Activated CD4-positive, alpha-beta T cell treated with anti-CD3 and anti-CD28 coated beads, Interleukin-2, amount 10 ng/mL, durations not matched to agents 24 days and 14 days (primary cell): ENCODE measurements around the gene TTLL10. TPM values are rescaled to one million over a fixed set of nuclear protein-coding genes. Genes with fewer than 3 reads are reported as not detected.
"Not testable (repeated sequence)": the region's sequence is repeated elsewhere in the genome, so short reads cannot be mapped to it uniquely, and the experiment has no call there.

Source experiments
- DNase-seq: peaks from one replicate; pipeline ENCODE4 v3.0.0; 2022
- H3K27ac Mint-ChIP-seq: one replicate; pipeline ENCODE4 v1.8.0; 2022; ENCODE audit warnings: mild to moderate bottlenecking, mixed read lengths
- H3K27me3 Mint-ChIP-seq: one replicate; pipeline ENCODE4 v1.8.0; 2022; ENCODE audit warnings: mixed read lengths
- H3K36me3 Mint-ChIP-seq: one replicate; pipeline ENCODE4 v1.8.0; 2022; ENCODE audit warnings: low read depth, mild to moderate bottlenecking, mixed read lengths
- H3K4me1 Mint-ChIP-seq: one replicate; pipeline ENCODE4 v1.8.0; 2021; ENCODE audit warnings: mixed read lengths
- H3K4me3 Mint-ChIP-seq: one replicate; pipeline ENCODE4 v1.8.0; 2022; ENCODE audit warnings: mild to moderate bottlenecking, moderate library complexity, mixed read lengths
- H3K9me3 Mint-ChIP-seq: one replicate; pipeline ENCODE4 v1.8.0; 2021; ENCODE audit warnings: mixed read lengths
- intact Hi-C: fragments of 100-400 bp; cut with micrococcal nuclease; formaldehyde crosslinking; loops from one replicate; pipeline ENCODE4 v1.15.1; 2023
- total RNA-seq: library from RNA; stranded (reverse); gene quantifications from 2 replicates; pipeline ENCODE4 v1.2.3, GENCODE V29; 2022

TTLL10 gene
- total RNA-seq, 1 donor from 2014 or later, result not detected

DNA sequence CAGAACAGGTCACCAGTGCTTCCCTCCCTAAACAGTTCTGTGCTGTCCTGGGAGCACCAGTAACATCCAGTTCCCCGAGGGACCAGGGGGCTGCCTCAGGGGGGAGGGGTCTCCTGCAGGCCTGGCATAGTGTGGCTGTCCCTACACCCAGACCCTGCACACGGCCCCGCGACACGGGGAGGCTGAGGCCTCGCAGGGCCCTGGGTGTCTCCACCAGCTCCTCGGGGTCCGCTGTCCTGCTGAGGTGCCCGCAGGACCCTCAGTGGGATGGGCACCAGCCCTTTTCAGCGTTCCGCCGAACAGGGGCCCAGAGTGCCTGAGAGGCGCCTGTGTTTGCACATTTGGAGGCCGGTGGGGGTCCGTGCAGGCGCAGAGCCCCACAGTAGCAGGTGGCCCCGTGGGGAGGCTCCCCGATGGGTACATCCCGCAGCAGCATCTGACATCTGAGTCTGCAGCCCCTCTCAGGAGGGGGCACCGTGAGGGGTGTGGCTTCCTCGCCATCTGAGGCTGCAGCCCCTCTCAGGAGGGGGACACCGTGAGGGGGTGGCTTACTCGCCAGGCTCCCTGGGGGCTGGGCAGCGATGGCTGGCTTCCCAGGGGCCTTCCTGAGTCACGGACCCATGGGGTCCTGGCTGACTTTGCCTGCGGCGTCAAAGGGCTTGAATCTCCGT, 39.2 kb upstream of the TTLL10 start:
- Mint-ChIP-seq H3K4me3 (no peak overlapping the region), H3K9me3 (no peaks in the 10 kb centered on the region), H3K27me3 (peaks cover 2% of the 10 kb centered on the region), H3K4me1 (peaks cover 17% of the 10 kb centered on the region), H3K27ac (no peak overlapping the region), H3K36me3 (no peaks in the 10 kb centered on the region)
- DNase-seq, result no peak
- intact Hi-C loops, result no loop called here

DNA sequence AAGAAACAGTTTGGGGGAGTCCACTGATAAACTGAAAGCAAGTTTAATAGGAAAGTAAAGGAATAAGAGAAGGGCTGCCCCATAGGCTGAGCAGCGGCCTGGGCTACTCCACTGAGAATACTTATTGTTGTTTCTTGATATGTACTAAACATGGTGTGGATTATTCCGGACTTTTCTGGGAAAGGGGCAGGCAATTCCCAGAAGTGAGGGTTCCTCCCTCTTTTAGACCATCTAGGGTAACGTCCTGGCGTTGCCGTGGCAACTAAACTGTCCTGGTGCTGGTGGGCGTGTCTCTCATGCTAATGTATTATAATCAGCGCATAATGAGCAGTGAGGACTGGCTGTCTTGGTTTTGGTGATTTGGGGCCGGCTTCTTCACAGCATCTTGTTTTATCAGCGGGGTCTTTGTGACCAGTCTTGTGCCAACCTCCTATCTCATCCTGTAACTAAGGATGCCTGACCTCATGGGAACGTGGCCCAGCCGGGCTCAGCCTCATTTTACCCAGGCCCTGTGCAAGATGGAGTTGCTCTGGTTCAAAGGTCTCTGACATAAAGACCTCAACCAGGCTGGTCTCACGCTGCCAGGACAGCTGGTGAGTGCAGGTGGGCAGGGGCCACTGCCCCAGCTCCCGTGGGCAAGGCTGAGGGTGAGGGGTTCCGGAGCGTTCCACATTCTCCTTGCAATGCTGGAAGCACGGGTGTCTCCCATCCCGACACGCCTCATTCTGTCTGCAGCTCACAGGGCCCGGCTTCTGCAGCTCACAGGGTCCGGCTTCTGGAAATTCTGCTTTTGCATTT, 38.1 kb upstream of the TTLL10 start:
- Mint-ChIP-seq H3K27me3 (peaks cover 2% of the 10 kb centered on the region), H3K4me1 (peaks cover 17% of the 10 kb centered on the region), H3K27ac (peak overlapping the region; percentile 72), H3K9me3 (no peaks in the 10 kb centered on the region), H3K36me3 (no peaks in the 10 kb centered on the region), H3K4me3 (no peak overlapping the region)
- no peak for DNase-seq
- intact Hi-C loops, result loop anchor here (5.0 kb wide), 1 partner anchor 72 kb away; the partner anchor contains the start of gene TNFRSF18

- Mint-ChIP-seq H3K9me3 (no peaks in the 10 kb centered on the region), H3K27me3 (no peaks in the 10 kb centered on the region), H3K27ac (peak overlapping the region; percentile 72), H3K4me3 (peak overlapping the region; percentile 48), H3K36me3 (no peaks in the 10 kb centered on the region), H3K4me1 (peaks cover 17% of the 10 kb centered on the region)
- intact Hi-C loops, result loop anchor here (5.0 kb wide), 1 partner anchor 71 kb away; the partner anchor contains the start of gene TNFRSF18
- peak; percentile 76 for DNase-seq
These were observed 37.0 kb upstream of the TTLL10 start for GRCh38 chr1:1136547-1137230.

GRCh38 chr1:1137256-1138045, 36.2 kb upstream of the TTLL10 start:
- Mint-ChIP-seq H3K9me3 (no peaks in the 10 kb centered on the region), H3K27ac (peak overlapping the region; percentile 87), H3K4me3 (peak overlapping the region; percentile 66), H3K4me1 (peaks cover 21% of the 10 kb centered on the region), H3K36me3 (no peaks in the 10 kb centered on the region), H3K27me3 (no peaks in the 10 kb centered on the region)
- intact Hi-C loops, result loop anchor here (5.0 kb wide), 1 partner anchor 70 kb away; the partner anchor contains the start of gene TNFRSF18
- peak; percentile 94 for DNase-seq

DNA sequence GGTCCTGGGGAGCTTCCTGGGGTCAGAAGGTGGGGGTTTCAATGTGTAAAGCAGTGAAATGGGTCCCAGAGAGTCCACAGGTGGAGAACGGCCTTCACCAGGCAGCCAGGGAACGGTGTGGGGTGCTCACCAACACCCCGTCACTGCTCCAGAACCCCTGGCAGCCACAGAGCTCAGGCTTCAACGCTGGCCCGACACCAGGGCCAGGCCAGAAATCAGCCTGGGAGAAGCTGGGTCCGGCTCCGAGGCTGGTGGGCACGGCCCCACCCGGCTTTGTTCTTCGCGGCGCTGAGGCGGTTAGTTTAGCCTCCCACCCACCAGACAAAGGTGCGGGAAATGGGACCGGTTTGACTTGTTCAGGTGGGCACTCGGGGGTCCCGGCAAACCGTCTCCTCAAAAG, 33.0 kb upstream of the TTLL10 start:
- no peaks in the 10 kb centered on the region for H3K27me3 Mint-ChIP-seq
- no peak for DNase-seq
- no peaks in the 10 kb centered on the region for H3K9me3 Mint-ChIP-seq
- no peak overlapping the region for H3K4me3 Mint-ChIP-seq
- peaks cover 38% of the 10 kb centered on the region for H3K4me1 Mint-ChIP-seq
- H3K36me3 Mint-ChIP-seq, result no peaks in the 10 kb centered on the region
- intact Hi-C loops, result no loop called here
- no peak overlapping the region for H3K27ac Mint-ChIP-seq

DNA sequence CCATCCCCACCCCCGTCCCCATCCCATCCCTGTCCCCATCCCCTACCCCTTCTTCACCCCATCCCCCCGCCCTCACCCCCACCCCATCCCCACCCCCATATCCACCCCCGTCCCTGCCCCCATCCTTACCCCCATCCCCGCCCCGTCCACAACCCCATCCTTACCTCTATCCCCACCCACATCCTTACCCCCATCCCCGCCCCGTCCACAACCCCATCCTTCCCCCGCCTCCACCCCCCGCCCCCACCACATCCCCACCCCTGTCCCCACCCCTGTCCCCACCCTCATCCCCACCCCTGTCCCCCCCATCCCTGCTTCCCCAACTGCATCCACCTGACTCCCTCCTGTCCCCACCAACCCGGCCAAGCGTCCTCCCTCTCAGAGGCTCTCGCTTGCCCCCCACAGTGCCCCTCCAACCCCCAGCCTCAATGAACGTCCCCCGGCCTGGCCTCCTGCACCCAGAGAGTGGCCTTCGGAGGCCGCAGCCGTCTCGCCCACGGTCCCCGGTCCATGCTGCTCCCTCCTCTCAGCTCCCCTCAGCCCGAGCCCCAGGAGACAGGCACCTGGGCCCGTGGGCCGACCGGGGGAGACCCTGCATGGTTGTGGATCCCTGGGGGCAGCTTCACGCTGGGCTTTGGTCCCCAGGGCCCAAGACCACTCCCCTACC, 32.3 kb upstream of the TTLL10 start:
- no peak for DNase-seq
- Mint-ChIP-seq H3K4me3 (no peak overlapping the region), H3K27me3 (no peaks in the 10 kb centered on the region), H3K9me3 (no peaks in the 10 kb centered on the region), H3K27ac (peak overlapping the region; percentile 20), H3K36me3 (no peaks in the 10 kb centered on the region), H3K4me1 (peaks cover 35% of the 10 kb centered on the region)
- intact Hi-C loops, result no loop called here

DNA sequence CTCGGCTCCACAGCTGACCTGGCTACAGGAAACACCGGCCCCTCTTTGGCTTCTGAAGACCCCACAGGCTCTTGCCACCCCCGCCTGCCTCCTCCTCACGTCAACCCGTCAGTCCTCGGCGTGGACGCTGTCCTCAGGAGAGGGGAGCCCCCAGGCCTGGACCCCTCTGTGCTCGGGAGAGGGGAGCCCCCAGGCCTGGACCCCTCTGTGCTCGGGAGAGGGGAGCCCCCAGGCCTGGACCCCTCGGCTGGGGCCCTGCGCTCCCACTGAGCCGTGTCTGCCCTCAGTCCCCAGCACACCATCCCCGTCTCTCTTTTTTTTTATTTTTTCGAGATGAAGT, 31.8 kb upstream of the TTLL10 start:
- Mint-ChIP-seq H3K27ac (peak overlapping the region; percentile 95), H3K9me3 (no peaks in the 10 kb centered on the region), H3K27me3 (no peaks in the 10 kb centered on the region), H3K4me1 (peaks cover 34% of the 10 kb centered on the region), H3K4me3 (peak overlapping the region; percentile 21), H3K36me3 (no peaks in the 10 kb centered on the region)
- DNase-seq, result no peak
- intact Hi-C loops, result no loop called here

DNA sequence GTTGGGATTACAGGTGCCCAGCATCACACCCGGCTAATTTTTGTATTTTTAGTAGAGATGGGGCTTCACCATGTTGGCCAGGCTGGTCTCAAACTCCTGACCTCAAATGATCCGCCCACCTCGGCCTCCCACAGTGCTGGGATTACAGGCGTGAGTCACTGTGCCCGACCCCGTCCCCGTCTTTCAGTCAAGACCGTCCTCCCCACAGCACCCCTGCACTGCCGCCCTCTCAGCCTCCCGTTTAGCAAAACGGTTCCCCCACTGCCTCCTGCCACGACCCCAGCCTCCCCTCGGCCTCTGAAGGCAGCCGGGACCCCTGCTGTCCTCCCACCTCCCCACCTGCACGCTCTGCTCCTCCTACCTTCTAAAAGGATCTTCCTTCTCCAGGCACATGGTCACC, 31.3 kb upstream of the TTLL10 start:
- Mint-ChIP-seq H3K27ac (peak overlapping the region; percentile 95), H3K4me1 (peaks cover 33% of the 10 kb centered on the region), H3K4me3 (peak overlapping the region; percentile 21)
- H3K36me3 Mint-ChIP-seq, H3K9me3 Mint-ChIP-seq, intact Hi-C loops, H3K27me3 Mint-ChIP-seq, DNase-seq: not testable (repeated sequence)

- no peak overlapping the region for H3K4me3 Mint-ChIP-seq
- peak overlapping the region; percentile 95 for H3K27ac Mint-ChIP-seq
- no peaks in the 10 kb centered on the region for H3K27me3 Mint-ChIP-seq
- H3K36me3 Mint-ChIP-seq, result no peaks in the 10 kb centered on the region
- intact Hi-C loops, result no loop called here
- no peak for DNase-seq
- no peaks in the 10 kb centered on the region for H3K9me3 Mint-ChIP-seq
- H3K4me1 Mint-ChIP-seq, result peaks cover 31% of the 10 kb centered on the region
These were observed 30.8 kb upstream of the TTLL10 start for GRCh38 chr1:1142844-1143243.

- Mint-ChIP-seq H3K4me3 (peak overlapping the region; percentile 68), H3K9me3 (no peaks in the 10 kb centered on the region), H3K27me3 (no peaks in the 10 kb centered on the region), H3K36me3 (no peaks in the 10 kb centered on the region), H3K27ac (peak overlapping the region; percentile 95), H3K4me1 (peaks cover 26% of the 10 kb centered on the region)
- DNase-seq, result no peak
- intact Hi-C loops, result no loop called here
These were observed 30.0 kb upstream of the TTLL10 start for GRCh38 chr1:1143636-1144035.

GRCh38 chr1:1144122-1144842, 29.4 kb upstream of the TTLL10 start:
- Mint-ChIP-seq H3K27me3 (no peaks in the 10 kb centered on the region), H3K36me3 (no peaks in the 10 kb centered on the region), H3K9me3 (no peaks in the 10 kb centered on the region), H3K4me1 (peaks cover 24% of the 10 kb centered on the region), H3K27ac (peak overlapping the region; percentile 95), H3K4me3 (peak overlapping the region; percentile 68)
- intact Hi-C loops, result no loop called here
- DNase-seq, result peak; percentile 92

GRCh38 chr1:1144843-1145546, 28.7 kb upstream of the TTLL10 start:
- H3K4me3 Mint-ChIP-seq, result peak overlapping the region; percentile 68
- DNase-seq, result no peak
- no peaks in the 10 kb centered on the region for H3K9me3 Mint-ChIP-seq
- no peaks in the 10 kb centered on the region for H3K36me3 Mint-ChIP-seq
- no peaks in the 10 kb centered on the region for H3K27me3 Mint-ChIP-seq
- peak overlapping the region; percentile 95 for H3K27ac Mint-ChIP-seq
- H3K4me1 Mint-ChIP-seq, result peaks cover 24% of the 10 kb centered on the region
- intact Hi-C loops, result no loop called here
